Measurements from ENCODE around the gene RNASE13. TPM values are rescaled to one million over a fixed set of nuclear protein-coding genes. Genes with fewer than 3 reads are reported as not detected.

Gene RNASE13
- total and polyA plus RNA-seq, 2 experiments from 2014 or later = not detected

GRCh38 chr14:21016413-21017190 lies 18.0 kb downstream of the RNASE13 start (continued):
- no peak for TF ChIP-seq POLR2AphosphoS5 (IDR thresholded peaks at IDR 0.05; ENCODE audit: low read depth)
- TF ChIP-seq EZH2 (IDR thresholded peaks at IDR 0.05; ENCODE audit: low read depth, unreplicated experiment) = no peak
- TF ChIP-seq CREB1 (CRISPR knock-in tag; IDR thresholded peaks at IDR 0.05; ENCODE audit: low read depth) = no peak
- no peak for TF ChIP-seq ZNF114 (CRISPR knock-in tag; IDR thresholded peaks at IDR 0.05)
- TF ChIP-seq, protein P1, sequence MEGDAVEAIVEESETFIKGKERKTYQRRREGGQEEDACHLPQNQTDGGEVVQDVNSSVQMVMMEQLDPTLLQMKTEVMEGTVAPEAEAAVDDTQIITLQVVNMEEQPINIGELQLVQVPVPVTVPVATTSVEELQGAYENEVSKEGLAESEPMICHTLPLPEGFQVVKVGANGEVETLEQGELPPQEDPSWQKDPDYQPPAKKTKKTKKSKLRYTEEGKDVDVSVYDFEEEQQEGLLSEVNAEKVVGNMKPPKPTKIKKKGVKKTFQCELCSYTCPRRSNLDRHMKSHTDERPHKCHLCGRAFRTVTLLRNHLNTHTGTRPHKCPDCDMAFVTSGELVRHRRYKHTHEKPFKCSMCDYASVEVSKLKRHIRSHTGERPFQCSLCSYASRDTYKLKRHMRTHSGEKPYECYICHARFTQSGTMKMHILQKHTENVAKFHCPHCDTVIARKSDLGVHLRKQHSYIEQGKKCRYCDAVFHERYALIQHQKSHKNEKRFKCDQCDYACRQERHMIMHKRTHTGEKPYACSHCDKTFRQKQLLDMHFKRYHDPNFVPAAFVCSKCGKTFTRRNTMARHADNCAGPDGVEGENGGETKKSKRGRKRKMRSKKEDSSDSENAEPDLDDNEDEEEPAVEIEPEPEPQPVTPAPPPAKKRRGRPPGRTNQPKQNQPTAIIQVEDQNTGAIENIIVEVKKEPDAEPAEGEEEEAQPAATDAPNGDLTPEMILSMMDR (conservative IDR thresholded peaks at IDR 0.05; ENCODE audit: low read depth in 2 of 2) = no peak
- TF ChIP-seq NANOG (IDR thresholded peaks at IDR 0.05; ENCODE audit: borderline replicate concordance) = no peak
- TF ChIP-seq STAT1 (IDR thresholded peaks at IDR 0.05; ENCODE audit: unreplicated experiment) = no peak
- TF ChIP-seq, protein P2, sequence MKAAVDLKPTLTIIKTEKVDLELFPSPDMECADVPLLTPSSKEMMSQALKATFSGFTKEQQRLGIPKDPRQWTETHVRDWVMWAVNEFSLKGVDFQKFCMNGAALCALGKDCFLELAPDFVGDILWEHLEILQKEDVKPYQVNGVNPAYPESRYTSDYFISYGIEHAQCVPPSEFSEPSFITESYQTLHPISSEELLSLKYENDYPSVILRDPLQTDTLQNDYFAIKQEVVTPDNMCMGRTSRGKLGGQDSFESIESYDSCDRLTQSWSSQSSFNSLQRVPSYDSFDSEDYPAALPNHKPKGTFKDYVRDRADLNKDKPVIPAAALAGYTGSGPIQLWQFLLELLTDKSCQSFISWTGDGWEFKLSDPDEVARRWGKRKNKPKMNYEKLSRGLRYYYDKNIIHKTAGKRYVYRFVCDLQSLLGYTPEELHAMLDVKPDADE (IDR thresholded peaks at IDR 0.05) = no peak
- TF ChIP-seq REST (IDR thresholded peaks at IDR 0.05; ENCODE audit: unreplicated experiment) = no peak
- no peak for TF ChIP-seq ZNF331 (CRISPR knock-in tag; IDR thresholded peaks at IDR 0.05; ENCODE audit: low read depth)
- no peak for TF ChIP-seq EZH2phosphoT487 (IDR thresholded peaks at IDR 0.05; ENCODE audit: unreplicated experiment)

DNA sequence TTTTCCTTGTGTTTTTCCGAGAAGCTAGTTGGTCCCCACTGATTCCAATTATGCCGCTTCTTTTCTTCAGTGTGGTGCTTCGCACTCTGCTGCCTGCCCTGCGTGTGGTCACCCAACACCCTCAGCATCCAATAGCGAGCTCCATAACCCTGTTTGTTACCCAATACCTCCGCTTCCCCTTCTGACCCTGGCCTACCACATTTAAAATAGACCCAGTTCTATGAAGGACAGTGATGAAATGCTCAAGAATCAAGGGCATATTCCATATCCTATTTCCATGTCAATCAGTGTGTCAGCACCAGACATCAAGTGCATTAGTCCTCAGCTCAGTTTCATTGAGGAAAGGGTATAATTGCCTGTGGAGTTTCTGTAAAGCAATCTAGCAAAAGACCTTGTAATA lies 19.3 kb downstream of the RNASE13 start:
- Histone ChIP-seq H3K27ac (ENCODE audit: low read depth) (no peak overlapping the region), H3K9me2 (ENCODE audit: insufficient read depth) (no peaks in the 10 kb centered on the region), H3K4me2 (no peak overlapping the region), H3F3A (replicated peaks; ENCODE audit: low read depth) (no peaks in the 10 kb centered on the region), H3K36me3 (ENCODE audit: insufficient read depth) (no peaks in the 10 kb centered on the region), H2AFZ (no peak overlapping the region), H3K79me2 (replicated peaks; ENCODE audit: insufficient read depth) (no peaks in the 10 kb centered on the region), H3K4me3 (no peak overlapping the region), H3K27me3 (ENCODE audit: insufficient read depth) (no peaks in the 10 kb centered on the region), H4K20me1 (replicated peaks; ENCODE audit: insufficient read depth) (no peaks in the 10 kb centered on the region), H3K4me1 (ENCODE audit: insufficient read depth) (0 out of 2 replicates have a peak, but pooled peaks cover 7% of the 10 kb centered on the region)
- peak; percentile 14 for DNase-seq (ENCODE audit: low spot score)
- no peak overlapping the region for H3K4me3 Mint-ChIP-seq
- peaks cover 5% of the 10 kb centered on the region for H3K27me3 Mint-ChIP-seq (ENCODE audit: insufficient read depth, low read depth, poor library complexity)
- H3K9me3 Mint-ChIP-seq = no peaks in the 10 kb centered on the region
- ATAC-seq = peak; percentile 54
- H3K27ac Mint-ChIP-seq = no peak overlapping the region
- peaks cover 9% of the 10 kb centered on the region for H3K4me1 Mint-ChIP-seq
- H3K36me3 Mint-ChIP-seq (ENCODE audit: low read depth) = peaks cover 3% of the 10 kb centered on the region; the same call in 2 of the 3 replicates
- TF ChIP-seq EZH2phosphoT487 (IDR thresholded peaks at IDR 0.05; ENCODE audit: unreplicated experiment) (no peak), CREB1 (CRISPR knock-in tag; IDR thresholded peaks at IDR 0.05; ENCODE audit: low read depth) (no peak), ZNF114 (CRISPR knock-in tag; IDR thresholded peaks at IDR 0.05) (no peak), ZNF462 (CRISPR knock-in tag; IDR thresholded peaks at IDR 0.05) (no peak)
